Keratinocyte (primary cell): Measurements from ENCODE around the gene PFN1. TPM values are rescaled to one million over a fixed set of nuclear protein-coding genes. Genes with fewer than 3 reads are reported as not detected.

Experiments
- DNase-seq: peaks from one replicate; pipeline ENCODE4 v3.0.0-alpha.2; 2011; ENCODE audit warnings: low read depth, missing footprints, low spot score
- FAIRE-seq: peaks from 2 replicates; lab custom pipeline; 2011; peaks lifted over from hg19 to GRCh38; lab: Jason Lieb, UNC
- H2AFZ ChIP-seq: 2 replicates; pipeline ENCODE4 v1.6.0; 2012; ENCODE audit warnings: low read length, control low read depth, inconsistent platforms; ENCODE audit not compliant: control insufficient read depth
- H3K27ac ChIP-seq: 2 replicates; pipeline ENCODE4 v1.5.1; 2011; ENCODE audit warnings: low read length; ENCODE audit not compliant: control insufficient read depth, insufficient read depth
- H3K27me3 ChIP-seq: 3 replicates; pipeline ENCODE4 v1.6.0; 2011; ENCODE audit warnings: low read length; ENCODE audit not compliant: control insufficient read depth, insufficient read depth; ENCODE audit errors: extremely low read depth
- H3K36me3 ChIP-seq, 2 experiments: 2 replicates in 1 of 2; 3 replicates in 1 of 2; pipeline ENCODE4 v1.5.1; 2011; ENCODE audit warnings: low read length in 2 of 2, mild to moderate bottlenecking in 1 of 2; ENCODE audit not compliant: control insufficient read depth in 2 of 2, insufficient read depth in 2 of 2; ENCODE audit errors: extremely low read depth in 1 of 2
- H3K4me1 ChIP-seq: 3 replicates; pipeline ENCODE4 v1.5.1; 2011; ENCODE audit warnings: low read length; ENCODE audit not compliant: control insufficient read depth, insufficient read depth; ENCODE audit errors: extremely low read depth
- H3K4me2 ChIP-seq: 3 replicates; pipeline ENCODE4 v1.6.0; 2011; ENCODE audit warnings: low read depth, low read length; ENCODE audit not compliant: control insufficient read depth, insufficient read depth; ENCODE audit errors: extremely low read depth
- H3K4me3 ChIP-seq, 3 experiments: fragments of 200-600 bp in 1 of 3; sonication (generic) in 1 of 3; 2 replicates in 2 of 3; 3 replicates in 1 of 3; pipeline ENCODE4 v1.5.1; 2011 to 2016; ENCODE audit warnings: low read length in 3 of 3, mild to moderate bottlenecking in 3 of 3, control low read depth in 2 of 3, inconsistent platforms in 1 of 3, low read depth in 1 of 3, mixed read lengths in 1 of 3, mixed run types in 1 of 3, moderate library complexity in 1 of 3; ENCODE audit not compliant: control insufficient read depth in 2 of 3, insufficient read depth in 2 of 3; ENCODE audit errors: extremely low read depth in 1 of 3
- H3K79me2 ChIP-seq: 2 replicates; pipeline ENCODE4 v1.6.0; 2012; ENCODE audit warnings: low read length; ENCODE audit not compliant: control insufficient read depth, insufficient read depth
- H3K9ac ChIP-seq: 3 replicates; pipeline ENCODE4 v1.6.0; 2011; ENCODE audit warnings: low read length; ENCODE audit not compliant: control insufficient read depth, insufficient read depth; ENCODE audit errors: extremely low read depth
- H3K9me1 ChIP-seq: 3 replicates; pipeline ENCODE4 v1.6.0; 2011; ENCODE audit warnings: low read length; ENCODE audit not compliant: control insufficient read depth, insufficient read depth; ENCODE audit errors: extremely low read depth
- H3K9me3 ChIP-seq: 2 replicates; pipeline ENCODE4 v1.5.1; 2012; ENCODE audit warnings: low read depth, low read length; ENCODE audit not compliant: control insufficient read depth
- H4K20me1 ChIP-seq: 3 replicates; pipeline ENCODE4 v1.6.0; 2011; ENCODE audit warnings: low read length; ENCODE audit not compliant: control insufficient read depth, insufficient read depth; ENCODE audit errors: extremely low read depth
- CTCF ChIP-seq, 3 experiments: IDR thresholded peaks in 1 of 3; conservative IDR thresholded peaks in 1 of 3; optimal IDR thresholded peaks in 1 of 3; 2 replicates in 2 of 3; 3 replicates in 1 of 3; pipeline versions ENCODE3 to v1.5.1; 2011; ENCODE audit warnings: low read length in 3 of 3, mild to moderate bottlenecking in 3 of 3, moderate library complexity in 2 of 3, control low read depth in 1 of 3, inconsistent platforms in 1 of 3; ENCODE audit not compliant: insufficient read depth in 2 of 3; ENCODE audit errors: extremely low read depth in 1 of 3
- EZH2 ChIP-seq: IDR thresholded peaks from one replicate; pipeline ENCODE4 v1.6.1; 2012; ENCODE audit warnings: inconsistent platforms, mild to moderate bottlenecking, low read length, moderate library complexity
- dilution Hi-C: fragments of 300-500 bp; cut with MboI; formaldehyde crosslinking; loops from one replicate; pipeline ENCODE4 v1.7.0; 2020; ENCODE audit warnings: low sequenced_read_pairs; ENCODE audit not compliant: extremely low pct_ligation_motif_present
- polyA plus RNA-seq, 5 experiments: library from polyadenylated mRNA; depleted of rRNA in 3 of 5; stranded (reverse) in 3 of 5; stranded (forward) in 1 of 5; unstranded in 1 of 5; fragments of >200 nt; gene quantifications; 1 replicate in 1 of 5; 2 replicates in 3 of 5; 3 replicates in 1 of 5; pipeline versions ENCODE4 v1.2.1 to v1.2.3, GENCODE V29; 2011 to 2012; ENCODE audit warnings: missing spikeins in 2 of 5, low read depth in 1 of 5, low replicate concordance in 1 of 5

Gene PFN1
- polyA plus RNA-seq, 1 donor (not counting 4 experiments of a cell fraction or from before 2014, with no cell fraction given): 1,435 TPM

- DNase-seq (no peak), FAIRE-seq (no peak)
- dilution Hi-C loops: loop anchor here (10.0 kb wide), 1 partner anchor 57 kb away; no protein-coding TSS in a partner anchor
- H3K79me2 ChIP-seq: peaks cover 40% of the 10 kb centered on the region
- H3K4me1 ChIP-seq: peaks cover 34% of the 10 kb centered on the region
- TF ChIP-seq CTCF (optimal IDR thresholded peaks at IDR 0.05 in 1 of 3, IDR thresholded peaks at IDR 0.05 in 1 of 3, conservative IDR thresholded peaks at IDR 0.05 in 1 of 3; ENCODE audit: extremely low read depth in 1 of 3, insufficient read depth in 2 of 3, low read length in 3 of 3): no peak
- TF ChIP-seq EZH2: no peak
- H3K4me2 ChIP-seq: peak overlapping the region; percentile 100
- H3K27ac ChIP-seq: peak overlapping the region; percentile 89
- H3K36me3 ChIP-seq: peaks cover 23 to 31% of the 10 kb centered on the region in 2 experiments
- H3K9ac ChIP-seq: peak overlapping the region; percentile 94
- H3K9me3 ChIP-seq: no peaks in the 10 kb centered on the region
- peak overlapping the region; percentile 96 to 99 (median 97) for H3K4me3 ChIP-seq
- H2AFZ ChIP-seq: no peak overlapping the region
- no peaks in the 10 kb centered on the region for H3K9me1 ChIP-seq
- peaks cover 15% of the 10 kb centered on the region for H4K20me1 ChIP-seq
- no peaks in the 10 kb centered on the region for H3K27me3 ChIP-seq
Observed at GRCh38 chr17:4947411-4948165, 742 bp downstream of the PFN1 start.

- H3K36me3 ChIP-seq: peaks cover 27 to 34% of the 10 kb centered on the region in 2 experiments
- H4K20me1 ChIP-seq: peaks cover 15% of the 10 kb centered on the region
- peaks cover 46% of the 10 kb centered on the region for H3K79me2 ChIP-seq
- peak overlapping the region; percentile 96 to 99 (median 97) for H3K4me3 ChIP-seq
- dilution Hi-C loops: loop anchor here (10.0 kb wide), 1 partner anchor 58 kb away; no protein-coding TSS in a partner anchor
- peaks cover 35% of the 10 kb centered on the region for H3K4me1 ChIP-seq
- no peak for FAIRE-seq
- H3K9ac ChIP-seq: peak overlapping the region; percentile 94
- no peak overlapping the region for H2AFZ ChIP-seq
- H3K9me3 ChIP-seq: no peaks in the 10 kb centered on the region
- H3K4me2 ChIP-seq: peak overlapping the region; percentile 100
- TF ChIP-seq EZH2 (no peak), CTCF (optimal IDR thresholded peaks at IDR 0.05 in 1 of 3, IDR thresholded peaks at IDR 0.05 in 1 of 3, conservative IDR thresholded peaks at IDR 0.05 in 1 of 3; ENCODE audit: extremely low read depth in 1 of 3, insufficient read depth in 2 of 3, low read length in 3 of 3) (no peak)
- H3K27me3 ChIP-seq: no peaks in the 10 kb centered on the region
- peak overlapping the region; percentile 89 for H3K27ac ChIP-seq
- H3K9me1 ChIP-seq: no peaks in the 10 kb centered on the region
- no peak for DNase-seq
Observed at GRCh38 chr17:4947010-4947410, 1.3 kb downstream of the PFN1 start.
